H1 (cell line): ENCODE measurements around the gene ATR.

Experiments used
- EGR1 ChIP-seq: IDR thresholded peaks from 2 replicates; pipeline ENCODE4 v1.6.1; 2011; ENCODE audit warnings: low read depth, low read length, borderline replicate concordance
- EZH2 ChIP-seq: fragments of 200-600 bp; sonication (generic); IDR thresholded peaks from 2 replicates; pipeline ENCODE4 v1.7.1; 2012; ENCODE audit warnings: low read depth, mild to moderate bottlenecking, moderate library complexity, low read length, inconsistent platforms; ENCODE audit not compliant: severe bottlenecking
- JUND ChIP-seq: IDR thresholded peaks from 2 replicates; pipeline ENCODE4 v1.6.1; 2011; ENCODE audit warnings: mild to moderate bottlenecking, improper control_type of control experiment, low read length
- POLR2A ChIP-seq, 2 experiments: IDR thresholded peaks; 1 replicate in 1 of 2; 2 replicates in 1 of 2; pipeline ENCODE4 v1.6.1; 2011; ENCODE audit warnings: low read depth in 2 of 2, low read length in 2 of 2, mild to moderate bottlenecking in 2 of 2; ENCODE audit errors: control extremely low read depth in 1 of 2
- POLR2AphosphoS5 ChIP-seq: IDR thresholded peaks from 2 replicates; pipeline ENCODE4 v1.6.1; 2011; ENCODE audit warnings: low read depth, low read length
- RFX5 ChIP-seq: IDR thresholded peaks from 2 replicates; pipeline ENCODE4 v1.6.1; 2011; ENCODE audit warnings: low read depth, low read length, improper control_type of control experiment, borderline replicate concordance
- SP1 ChIP-seq: IDR thresholded peaks from 2 replicates; pipeline ENCODE4 v1.6.1; 2011; ENCODE audit warnings: low read depth, low read length
- SRF ChIP-seq: IDR thresholded peaks from 2 replicates; pipeline ENCODE4 v1.6.1; 2011; ENCODE audit warnings: mild to moderate bottlenecking, low read depth, low read length, moderate library complexity
- TBP ChIP-seq: IDR thresholded peaks from 2 replicates; pipeline ENCODE4 v1.6.1; 2011; ENCODE audit warnings: low read depth, low read length, improper control_type of control experiment
- TF ChIP-seq, protein P1 (sequence below): IDR thresholded peaks from 2 replicates; pipeline ENCODE4 v1.6.1; 2012; ENCODE audit warnings: inconsistent platforms
- TF ChIP-seq, protein P2 (sequence below), 3 experiments: IDR thresholded peaks; 1 replicate in 2 of 3; 2 replicates in 1 of 3; pipeline versions ENCODE4 v1.5.1 to v1.6.1; 2011; ENCODE audit warnings: low read length in 3 of 3, mild to moderate bottlenecking in 3 of 3, inconsistent platforms in 2 of 3, low read depth in 1 of 3, moderate library complexity in 1 of 3; ENCODE audit not compliant: insufficient read depth in 1 of 3; ENCODE audit errors: control extremely low read depth in 1 of 3
- TF ChIP-seq, protein P3 (sequence below): fragments of 300-600 bp; sonication (generic); IDR thresholded peaks from 2 replicates; pipeline ENCODE4 v1.7.1; 2012; ENCODE audit warnings: low read length, moderate library complexity, mild to moderate bottlenecking, inconsistent platforms; ENCODE audit not compliant: insufficient replicate concordance
- TF ChIP-seq, protein P4 (sequence below): IDR thresholded peaks from 2 replicates; pipeline ENCODE4 v1.6.1; 2011; ENCODE audit warnings: low read length, improper control_type of control experiment

DNA sequence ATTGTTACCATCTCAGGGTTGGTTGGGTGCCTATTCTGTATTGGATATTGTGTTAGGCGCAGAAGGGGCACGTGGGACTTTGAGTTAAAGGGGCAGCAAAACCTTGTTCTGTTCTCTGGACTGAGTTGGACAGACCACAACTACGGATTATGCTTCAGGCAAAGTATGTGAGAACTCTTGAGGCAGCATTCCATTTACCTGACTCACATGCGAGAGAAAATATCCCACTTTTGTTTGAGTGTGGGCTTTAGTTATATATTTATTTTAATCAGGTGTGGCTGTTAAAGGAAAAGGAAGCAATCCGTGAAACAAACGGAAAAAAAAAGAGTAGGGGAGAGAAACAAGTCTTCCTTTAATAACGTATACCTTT lies 17.0 kb upstream of the ATR start:
- TF ChIP-seq, protein P1, sequence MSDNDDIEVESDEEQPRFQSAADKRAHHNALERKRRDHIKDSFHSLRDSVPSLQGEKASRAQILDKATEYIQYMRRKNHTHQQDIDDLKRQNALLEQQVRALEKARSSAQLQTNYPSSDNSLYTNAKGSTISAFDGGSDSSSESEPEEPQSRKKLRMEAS = no peak
- TF ChIP-seq POLR2A (IDR thresholded peaks at IDR 0.05; ENCODE audit: control extremely low read depth in 1 of 2, low read depth in 2 of 2, low read length in 2 of 2) = no peak
- no peak for TF ChIP-seq TBP
- TF ChIP-seq, protein P2, sequence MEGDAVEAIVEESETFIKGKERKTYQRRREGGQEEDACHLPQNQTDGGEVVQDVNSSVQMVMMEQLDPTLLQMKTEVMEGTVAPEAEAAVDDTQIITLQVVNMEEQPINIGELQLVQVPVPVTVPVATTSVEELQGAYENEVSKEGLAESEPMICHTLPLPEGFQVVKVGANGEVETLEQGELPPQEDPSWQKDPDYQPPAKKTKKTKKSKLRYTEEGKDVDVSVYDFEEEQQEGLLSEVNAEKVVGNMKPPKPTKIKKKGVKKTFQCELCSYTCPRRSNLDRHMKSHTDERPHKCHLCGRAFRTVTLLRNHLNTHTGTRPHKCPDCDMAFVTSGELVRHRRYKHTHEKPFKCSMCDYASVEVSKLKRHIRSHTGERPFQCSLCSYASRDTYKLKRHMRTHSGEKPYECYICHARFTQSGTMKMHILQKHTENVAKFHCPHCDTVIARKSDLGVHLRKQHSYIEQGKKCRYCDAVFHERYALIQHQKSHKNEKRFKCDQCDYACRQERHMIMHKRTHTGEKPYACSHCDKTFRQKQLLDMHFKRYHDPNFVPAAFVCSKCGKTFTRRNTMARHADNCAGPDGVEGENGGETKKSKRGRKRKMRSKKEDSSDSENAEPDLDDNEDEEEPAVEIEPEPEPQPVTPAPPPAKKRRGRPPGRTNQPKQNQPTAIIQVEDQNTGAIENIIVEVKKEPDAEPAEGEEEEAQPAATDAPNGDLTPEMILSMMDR (IDR thresholded peaks at IDR 0.05; ENCODE audit: control extremely low read depth in 1 of 3, insufficient read depth in 1 of 3, low read depth in 1 of 3, low read length in 3 of 3) = no peak
- no peak for TF ChIP-seq SRF
- TF ChIP-seq, protein P3, sequence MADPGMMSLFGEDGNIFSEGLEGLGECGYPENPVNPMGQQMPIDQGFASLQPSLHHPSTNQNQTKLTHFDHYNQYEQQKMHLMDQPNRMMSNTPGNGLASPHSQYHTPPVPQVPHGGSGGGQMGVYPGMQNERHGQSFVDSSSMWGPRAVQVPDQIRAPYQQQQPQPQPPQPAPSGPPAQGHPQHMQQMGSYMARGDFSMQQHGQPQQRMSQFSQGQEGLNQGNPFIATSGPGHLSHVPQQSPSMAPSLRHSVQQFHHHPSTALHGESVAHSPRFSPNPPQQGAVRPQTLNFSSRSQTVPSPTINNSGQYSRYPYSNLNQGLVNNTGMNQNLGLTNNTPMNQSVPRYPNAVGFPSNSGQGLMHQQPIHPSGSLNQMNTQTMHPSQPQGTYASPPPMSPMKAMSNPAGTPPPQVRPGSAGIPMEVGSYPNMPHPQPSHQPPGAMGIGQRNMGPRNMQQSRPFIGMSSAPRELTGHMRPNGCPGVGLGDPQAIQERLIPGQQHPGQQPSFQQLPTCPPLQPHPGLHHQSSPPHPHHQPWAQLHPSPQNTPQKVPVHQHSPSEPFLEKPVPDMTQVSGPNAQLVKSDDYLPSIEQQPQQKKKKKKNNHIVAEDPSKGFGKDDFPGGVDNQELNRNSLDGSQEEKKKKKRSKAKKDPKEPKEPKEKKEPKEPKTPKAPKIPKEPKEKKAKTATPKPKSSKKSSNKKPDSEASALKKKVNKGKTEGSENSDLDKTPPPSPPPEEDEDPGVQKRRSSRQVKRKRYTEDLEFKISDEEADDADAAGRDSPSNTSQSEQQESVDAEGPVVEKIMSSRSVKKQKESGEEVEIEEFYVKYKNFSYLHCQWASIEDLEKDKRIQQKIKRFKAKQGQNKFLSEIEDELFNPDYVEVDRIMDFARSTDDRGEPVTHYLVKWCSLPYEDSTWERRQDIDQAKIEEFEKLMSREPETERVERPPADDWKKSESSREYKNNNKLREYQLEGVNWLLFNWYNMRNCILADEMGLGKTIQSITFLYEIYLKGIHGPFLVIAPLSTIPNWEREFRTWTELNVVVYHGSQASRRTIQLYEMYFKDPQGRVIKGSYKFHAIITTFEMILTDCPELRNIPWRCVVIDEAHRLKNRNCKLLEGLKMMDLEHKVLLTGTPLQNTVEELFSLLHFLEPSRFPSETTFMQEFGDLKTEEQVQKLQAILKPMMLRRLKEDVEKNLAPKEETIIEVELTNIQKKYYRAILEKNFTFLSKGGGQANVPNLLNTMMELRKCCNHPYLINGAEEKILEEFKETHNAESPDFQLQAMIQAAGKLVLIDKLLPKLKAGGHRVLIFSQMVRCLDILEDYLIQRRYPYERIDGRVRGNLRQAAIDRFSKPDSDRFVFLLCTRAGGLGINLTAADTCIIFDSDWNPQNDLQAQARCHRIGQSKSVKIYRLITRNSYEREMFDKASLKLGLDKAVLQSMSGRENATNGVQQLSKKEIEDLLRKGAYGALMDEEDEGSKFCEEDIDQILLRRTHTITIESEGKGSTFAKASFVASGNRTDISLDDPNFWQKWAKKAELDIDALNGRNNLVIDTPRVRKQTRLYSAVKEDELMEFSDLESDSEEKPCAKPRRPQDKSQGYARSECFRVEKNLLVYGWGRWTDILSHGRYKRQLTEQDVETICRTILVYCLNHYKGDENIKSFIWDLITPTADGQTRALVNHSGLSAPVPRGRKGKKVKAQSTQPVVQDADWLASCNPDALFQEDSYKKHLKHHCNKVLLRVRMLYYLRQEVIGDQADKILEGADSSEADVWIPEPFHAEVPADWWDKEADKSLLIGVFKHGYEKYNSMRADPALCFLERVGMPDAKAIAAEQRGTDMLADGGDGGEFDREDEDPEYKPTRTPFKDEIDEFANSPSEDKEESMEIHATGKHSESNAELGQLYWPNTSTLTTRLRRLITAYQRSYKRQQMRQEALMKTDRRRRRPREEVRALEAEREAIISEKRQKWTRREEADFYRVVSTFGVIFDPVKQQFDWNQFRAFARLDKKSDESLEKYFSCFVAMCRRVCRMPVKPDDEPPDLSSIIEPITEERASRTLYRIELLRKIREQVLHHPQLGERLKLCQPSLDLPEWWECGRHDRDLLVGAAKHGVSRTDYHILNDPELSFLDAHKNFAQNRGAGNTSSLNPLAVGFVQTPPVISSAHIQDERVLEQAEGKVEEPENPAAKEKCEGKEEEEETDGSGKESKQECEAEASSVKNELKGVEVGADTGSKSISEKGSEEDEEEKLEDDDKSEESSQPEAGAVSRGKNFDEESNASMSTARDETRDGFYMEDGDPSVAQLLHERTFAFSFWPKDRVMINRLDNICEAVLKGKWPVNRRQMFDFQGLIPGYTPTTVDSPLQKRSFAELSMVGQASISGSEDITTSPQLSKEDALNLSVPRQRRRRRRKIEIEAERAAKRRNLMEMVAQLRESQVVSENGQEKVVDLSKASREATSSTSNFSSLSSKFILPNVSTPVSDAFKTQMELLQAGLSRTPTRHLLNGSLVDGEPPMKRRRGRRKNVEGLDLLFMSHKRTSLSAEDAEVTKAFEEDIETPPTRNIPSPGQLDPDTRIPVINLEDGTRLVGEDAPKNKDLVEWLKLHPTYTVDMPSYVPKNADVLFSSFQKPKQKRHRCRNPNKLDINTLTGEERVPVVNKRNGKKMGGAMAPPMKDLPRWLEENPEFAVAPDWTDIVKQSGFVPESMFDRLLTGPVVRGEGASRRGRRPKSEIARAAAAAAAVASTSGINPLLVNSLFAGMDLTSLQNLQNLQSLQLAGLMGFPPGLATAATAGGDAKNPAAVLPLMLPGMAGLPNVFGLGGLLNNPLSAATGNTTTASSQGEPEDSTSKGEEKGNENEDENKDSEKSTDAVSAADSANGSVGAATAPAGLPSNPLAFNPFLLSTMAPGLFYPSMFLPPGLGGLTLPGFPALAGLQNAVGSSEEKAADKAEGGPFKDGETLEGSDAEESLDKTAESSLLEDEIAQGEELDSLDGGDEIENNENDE = no peak
- TF ChIP-seq EGR1 = no peak
- no peak for TF ChIP-seq SP1
- no peak for TF ChIP-seq EZH2
- TF ChIP-seq JUND = peak; percentile 59; the same call in 1 of the 2 replicates
- TF ChIP-seq, protein P4, sequence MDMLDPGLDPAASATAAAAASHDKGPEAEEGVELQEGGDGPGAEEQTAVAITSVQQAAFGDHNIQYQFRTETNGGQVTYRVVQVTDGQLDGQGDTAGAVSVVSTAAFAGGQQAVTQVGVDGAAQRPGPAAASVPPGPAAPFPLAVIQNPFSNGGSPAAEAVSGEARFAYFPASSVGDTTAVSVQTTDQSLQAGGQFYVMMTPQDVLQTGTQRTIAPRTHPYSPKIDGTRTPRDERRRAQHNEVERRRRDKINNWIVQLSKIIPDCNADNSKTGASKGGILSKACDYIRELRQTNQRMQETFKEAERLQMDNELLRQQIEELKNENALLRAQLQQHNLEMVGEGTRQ = no peak
- no peak for TF ChIP-seq POLR2AphosphoS5
- TF ChIP-seq RFX5 = no peak
